ENCODE data around the gene CRBN.

The CRBN gene

DNA sequence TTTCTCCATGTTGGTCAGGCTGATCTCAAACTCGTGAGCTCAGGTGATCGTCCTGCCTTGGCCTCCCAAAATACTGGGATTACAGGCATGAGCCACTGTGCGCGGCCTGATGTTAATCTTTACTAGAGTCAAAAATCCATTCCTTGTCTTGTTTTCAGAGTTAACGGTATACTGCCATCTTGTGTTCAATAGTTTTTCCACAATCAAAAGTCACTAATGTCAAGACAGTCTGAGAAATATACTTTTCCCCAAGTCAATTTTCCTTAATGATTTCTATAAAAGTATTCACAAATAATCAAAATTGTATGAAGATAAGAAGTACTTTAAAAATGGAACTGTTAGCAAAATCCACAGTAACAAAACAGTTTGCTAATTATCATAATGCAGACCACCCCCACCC lies 8.5 kb downstream of the CRBN start:
- no peak for DNase-seq

DNA sequence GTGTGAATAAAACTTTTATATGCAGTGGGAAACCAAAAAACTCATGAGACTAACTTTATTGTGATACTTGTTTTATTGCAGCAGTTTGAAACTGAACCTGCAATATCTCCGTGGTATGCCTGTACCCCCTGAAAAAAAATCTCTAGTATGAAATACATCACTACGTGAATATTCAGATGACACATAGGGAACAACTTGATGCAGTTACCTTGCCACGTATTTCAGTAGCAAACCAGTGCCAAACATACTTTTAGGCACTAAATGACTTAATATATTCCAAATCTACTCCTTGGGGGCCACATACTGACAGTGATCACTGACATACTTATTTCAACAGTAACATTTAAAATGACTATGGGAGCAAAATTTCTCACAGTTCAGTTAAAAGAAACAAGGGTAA lies 13.8 kb downstream of the CRBN start:
- DNase-seq = no peak

DNA sequence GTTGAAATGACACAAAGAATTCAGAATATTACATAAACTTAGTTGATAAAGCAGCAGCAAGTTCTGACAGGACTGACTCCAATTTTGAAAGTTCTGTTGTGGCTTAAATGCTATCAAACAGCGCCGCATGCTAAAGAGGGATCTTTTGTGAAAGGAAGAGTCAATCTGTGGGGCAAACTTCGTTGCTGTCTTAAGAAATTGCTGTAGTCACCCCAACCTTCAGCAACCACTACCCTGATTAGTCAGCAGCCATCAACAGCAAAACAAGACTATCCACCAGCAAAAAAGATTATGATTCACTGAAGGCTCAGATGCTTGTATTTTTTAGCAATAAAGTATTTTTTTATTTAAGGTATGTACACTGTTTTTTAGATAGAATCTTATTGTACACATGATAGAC lies 14.2 kb downstream of the CRBN start:
- no peak for DNase-seq

DNA sequence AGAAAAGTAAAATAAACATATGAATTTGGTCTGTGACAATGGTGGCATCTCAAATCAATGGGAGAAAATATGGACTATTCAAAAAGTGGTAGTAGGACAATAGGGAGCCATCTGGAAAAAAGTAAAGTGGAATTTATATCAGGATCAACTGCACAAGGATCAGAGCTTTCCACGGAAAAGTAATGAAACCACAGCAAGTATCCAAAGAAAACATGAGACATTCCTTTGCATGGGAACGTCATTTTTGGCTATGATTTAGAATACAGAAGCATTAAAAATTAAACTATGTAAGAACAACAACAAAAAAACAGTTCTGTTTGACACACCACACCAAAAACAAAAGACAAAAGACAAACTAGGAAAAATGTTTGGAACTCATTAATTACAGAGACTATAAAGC lies 18.7 kb downstream of the CRBN start:
- no peak for DNase-seq

DNA sequence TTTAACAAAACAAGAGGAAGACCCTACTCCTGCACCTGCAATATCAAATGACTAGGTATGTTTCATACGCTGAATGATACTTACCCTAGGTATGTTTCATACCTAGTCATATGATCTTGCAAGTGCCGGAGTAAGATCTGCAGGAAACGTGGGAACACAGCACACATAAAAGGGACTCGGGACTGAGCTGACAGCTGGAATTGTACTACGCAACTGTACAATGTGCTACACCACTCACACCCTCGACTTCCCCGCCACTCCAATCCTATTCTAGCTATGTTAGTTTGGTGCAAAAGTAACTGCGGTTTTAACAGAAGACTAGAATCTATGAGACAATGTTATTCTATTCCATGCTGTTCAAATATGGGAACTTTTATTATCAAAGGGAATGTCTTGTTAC lies 22.0 kb downstream of the CRBN start:
- DNase-seq = no peak

DNA sequence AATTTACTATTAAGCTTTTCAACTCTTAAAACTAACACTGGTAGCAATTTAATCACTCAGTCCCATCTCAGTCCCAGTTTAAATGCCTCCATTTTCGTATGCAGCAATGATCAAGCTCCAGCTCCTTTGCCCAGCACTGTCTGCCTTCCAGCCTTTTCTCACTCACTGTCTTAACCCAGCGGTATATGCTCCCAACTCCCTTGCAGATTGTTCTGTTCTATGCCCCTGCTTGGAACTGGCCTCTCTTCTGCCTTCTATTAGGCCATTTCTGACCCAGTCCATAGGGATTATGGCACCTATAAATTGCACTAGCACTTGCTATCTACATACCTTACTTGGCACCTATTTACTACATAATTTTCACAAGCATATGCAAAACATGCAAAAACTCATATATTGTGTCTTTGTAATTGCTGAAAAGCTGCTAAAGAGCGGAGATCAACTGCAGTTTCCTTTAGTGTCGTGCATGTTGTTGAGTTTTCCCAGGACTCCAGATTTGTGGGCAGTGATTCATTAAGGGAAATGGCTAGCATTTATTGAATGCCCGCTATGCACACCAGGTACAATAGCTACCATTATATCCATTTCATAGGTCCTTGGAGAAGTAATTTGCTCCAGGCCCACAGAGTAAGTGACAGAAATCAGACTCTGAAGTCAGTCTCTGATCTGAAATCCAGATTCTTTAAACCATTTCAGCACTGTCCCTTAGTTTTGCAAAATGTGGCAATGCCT lies 24.4 kb downstream of the CRBN start:
- DNase-seq = no peak

DNA sequence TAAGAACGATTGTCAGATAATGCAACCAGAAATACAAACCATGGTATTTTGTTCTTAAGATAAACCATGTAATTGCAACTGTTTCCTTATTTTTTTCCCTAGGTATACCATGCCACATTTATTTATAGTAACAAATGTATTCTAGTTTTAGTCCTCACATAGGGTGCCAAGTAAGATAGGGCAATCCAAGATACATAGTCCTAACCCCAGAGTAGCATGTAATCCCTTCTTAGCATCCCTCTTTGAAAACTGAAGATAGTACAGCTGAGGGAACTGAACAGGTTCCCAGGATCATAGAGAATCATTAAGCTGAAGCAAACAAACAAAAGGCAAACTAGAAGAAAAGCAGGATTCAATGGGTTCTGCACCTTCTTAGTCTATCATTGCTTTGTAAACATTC lies 28.0 kb downstream of the CRBN start:
- DNase-seq = no peak

DNA sequence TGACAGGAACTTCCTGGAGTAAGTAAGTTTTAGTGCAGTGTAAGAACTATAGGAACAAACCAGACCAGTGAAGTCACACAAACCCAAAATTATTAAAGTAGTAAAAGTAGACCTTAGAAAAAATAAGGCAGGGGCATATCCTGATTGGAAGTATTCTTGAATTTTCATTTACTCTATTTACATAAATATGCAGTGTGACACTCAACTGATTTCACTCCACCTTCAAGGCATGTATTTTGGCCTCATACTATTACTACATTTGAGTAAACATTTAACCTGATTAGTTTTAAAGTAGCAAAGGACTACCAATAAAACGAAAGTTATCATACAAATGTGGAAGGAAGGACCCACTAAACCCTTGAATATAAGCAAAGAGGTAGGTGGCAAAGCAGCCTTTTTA lies 29.9 kb downstream of the CRBN start:
- no peak for DNase-seq

DNA sequence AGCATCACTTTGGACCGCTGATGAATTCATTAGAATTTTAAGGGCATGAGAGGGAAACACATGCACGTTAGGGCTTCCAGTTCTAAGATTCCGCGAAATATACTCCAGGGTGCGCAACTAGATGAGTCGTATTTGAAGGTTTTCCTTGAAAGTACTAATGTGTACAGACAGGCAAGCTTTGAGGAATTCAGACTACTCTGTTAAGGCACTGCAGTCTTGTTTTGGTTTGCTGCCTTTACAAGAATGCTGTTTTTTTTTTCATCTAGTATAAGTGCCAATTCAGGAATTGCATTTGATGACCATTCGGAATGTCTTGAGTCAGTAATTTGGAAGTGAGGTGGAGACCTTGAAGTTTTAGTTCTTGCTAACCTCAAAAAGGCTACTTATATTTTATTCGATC lies 33.7 kb downstream of the CRBN start:
- no peak for DNase-seq

DNA sequence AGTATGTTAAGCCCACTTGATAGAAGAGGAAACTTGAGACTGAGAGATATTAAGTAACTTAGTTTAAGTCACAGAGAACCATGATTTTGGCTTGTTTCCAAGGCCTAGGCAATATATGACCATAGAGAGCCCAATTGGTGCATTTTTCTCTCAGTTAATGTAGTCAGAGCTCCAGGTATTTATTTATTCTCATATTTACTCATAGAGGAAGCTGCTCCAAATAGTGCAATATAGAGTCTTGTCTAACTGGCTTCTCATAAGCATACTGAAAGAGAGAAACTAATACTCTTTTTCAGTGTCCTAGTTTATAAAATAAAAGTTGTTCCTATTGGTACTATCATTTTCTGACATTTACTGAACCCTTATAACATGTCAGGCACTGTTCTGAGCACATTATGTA lies 37.6 kb downstream of the CRBN start:
- DNase-seq = no peak

DNA sequence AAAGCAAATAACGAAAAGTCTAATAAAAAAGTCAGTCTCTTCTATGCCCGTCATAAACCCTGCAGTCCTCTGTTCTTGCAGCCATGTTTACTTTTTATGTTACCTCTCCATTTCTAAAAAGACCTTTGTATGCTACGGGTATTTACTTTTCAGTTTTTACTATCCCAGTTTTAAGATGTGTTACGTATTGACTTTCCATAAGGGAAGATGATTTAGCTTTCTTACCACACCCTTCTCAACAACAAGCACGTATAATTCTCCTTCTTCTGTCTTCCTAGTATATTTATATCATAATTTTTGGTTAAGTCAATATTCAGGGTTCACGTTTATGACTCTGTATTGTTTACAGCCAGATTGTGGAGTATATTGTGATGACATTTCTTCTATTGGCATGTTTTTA lies 42.0 kb downstream of the CRBN start:
- DNase-seq = no peak

DNA sequence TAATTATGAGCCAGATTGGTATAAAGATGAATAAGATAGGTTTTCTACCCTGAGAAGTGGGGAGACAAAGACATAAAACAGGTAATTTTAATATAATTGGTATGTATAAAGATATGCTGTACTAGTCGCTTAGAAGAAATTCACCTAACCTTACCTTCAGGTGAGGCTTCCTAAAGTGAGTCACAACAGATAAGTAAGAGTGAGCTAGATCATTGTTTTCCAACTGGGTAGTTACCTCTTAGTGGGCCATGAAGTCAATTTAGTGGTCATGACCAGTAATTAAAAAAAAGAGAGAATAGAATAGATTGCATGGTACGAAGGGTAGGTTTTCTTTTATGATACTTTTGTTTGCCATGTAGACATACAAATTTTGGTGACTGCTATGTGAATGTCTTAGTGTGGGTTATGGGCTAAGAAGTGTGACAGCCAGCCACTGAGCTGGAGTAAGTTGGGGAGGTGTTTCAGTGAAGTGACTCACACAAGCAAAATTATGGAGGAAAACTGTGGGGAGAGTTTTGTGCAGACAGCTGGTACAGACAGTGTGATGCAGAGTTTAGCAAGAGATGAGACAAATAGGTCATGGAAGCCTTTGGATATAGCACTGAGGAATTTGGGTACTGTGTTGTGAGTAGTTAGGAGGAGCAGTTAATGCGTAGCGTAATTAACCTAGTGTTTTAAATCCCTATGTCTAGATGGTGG lies 44.6 kb downstream of the CRBN start:
- no peak for DNase-seq

DNA sequence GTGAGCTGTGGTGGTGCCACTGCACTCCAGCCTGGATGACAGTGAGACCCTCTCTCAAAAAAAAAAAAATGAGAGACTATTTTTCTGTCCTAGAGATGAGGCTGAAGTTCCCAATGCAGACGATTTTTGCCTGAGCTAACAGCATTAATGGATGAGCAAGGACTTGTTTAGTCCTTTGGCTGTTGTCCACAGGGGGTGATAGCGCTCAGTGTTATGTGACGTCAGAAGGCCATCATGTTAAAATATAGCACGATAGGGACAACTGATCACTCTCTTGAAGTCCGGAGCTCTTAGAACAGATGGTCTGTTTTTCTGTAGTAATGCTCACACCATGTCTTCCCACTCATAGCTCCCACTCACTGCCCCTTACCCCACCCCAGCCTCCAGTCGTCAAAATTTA lies 46.0 kb downstream of the CRBN start:
- no peak for DNase-seq

DNA sequence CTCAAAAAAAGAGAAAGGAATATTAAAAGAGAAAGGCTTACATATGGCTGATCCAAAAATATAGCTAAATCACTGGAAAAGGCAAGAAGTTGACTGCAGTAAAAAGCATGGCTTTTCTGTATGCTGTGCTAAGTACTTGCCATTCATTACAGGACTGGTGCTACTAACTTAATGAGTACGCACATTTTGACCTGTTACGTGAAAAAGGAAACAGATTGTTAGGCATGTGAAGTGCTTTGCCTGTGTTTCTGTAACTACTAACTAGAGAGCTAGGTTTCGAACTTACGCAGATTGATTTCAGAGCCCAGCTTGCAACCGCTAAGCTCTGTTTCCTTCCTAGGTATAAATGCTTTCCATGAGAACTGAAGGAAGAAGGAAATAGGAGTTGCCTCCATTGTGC lies 49.9 kb downstream of the CRBN start:
- DNase-seq = no peak

DNA sequence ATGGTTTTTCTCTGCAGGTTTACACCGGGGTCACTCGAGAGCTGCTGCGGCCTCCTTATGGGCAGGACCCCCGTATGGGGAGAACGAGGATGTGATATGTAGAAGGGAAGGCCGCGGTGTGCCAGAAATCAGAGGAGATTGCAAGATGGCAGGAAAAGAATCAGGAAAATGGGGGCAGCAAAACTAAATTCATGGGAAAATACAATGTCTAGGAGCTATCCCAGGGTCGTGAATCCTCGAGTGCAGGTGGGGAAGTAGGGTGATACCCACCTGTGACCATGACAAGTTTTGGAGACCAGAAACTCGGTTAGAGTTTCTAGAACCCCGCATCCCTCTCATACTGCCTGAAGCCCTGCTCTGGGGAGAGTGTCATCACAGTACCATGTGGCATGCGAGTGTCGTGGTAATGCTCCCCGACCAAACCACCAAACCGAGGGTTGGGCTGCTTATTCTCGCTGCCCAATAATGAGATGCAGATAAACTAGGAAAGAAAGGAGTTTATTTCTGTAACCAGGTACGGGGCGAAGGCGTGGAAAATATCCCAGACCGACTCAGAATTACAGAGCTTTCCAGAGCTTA lies 52.0 kb downstream of the CRBN start:
- no peak for DNase-seq

DNA sequence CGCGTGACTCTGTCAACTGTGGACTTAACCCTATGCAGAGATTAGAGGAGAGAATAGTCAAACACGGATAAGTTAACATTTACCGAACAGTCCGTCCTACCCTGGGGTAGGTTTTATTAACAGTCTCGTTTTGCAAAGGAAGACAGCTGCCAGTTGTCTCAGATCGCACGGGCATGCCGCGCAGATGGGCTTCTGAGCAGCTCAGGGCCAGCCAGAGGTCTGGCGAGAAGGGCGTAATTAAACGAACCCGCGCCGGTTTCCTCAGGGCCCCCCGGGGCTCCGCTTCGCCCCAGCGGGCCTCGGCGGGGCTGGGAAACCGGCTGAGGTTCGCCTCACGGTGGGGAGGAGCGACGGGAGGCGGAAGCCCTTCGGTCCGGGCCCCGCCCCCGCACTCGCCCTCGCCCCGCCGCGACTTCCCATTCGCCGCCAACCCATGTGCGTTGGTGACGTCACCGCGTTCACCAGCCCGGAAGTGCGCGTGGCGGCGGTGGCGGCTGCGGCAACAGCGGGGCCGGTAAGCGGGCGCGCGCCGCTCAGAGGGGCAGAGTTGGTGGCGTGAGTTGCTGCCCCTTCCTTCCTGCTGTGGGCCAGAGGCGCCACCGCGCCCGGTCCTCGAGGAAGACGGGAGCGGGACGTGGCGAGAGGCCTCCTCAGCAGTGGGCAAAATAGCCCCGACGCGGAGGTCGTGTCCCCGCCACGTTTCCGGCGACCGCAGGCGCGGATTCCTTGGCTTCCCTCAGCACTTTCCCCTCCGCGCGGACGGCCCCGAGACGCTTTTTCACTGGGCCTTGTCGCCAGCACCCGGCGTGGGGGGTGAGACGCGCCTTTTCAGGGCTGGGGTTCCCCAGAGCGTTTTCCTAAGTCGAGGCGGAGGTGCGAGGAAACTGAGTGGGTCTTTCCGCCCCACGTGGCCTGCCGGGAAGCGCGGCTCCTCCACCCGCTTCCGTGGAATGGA lies 52.7 kb downstream of the CRBN start, which contains the start of gene TRNT1:
Gene TRNT1, plus strand, starts transcription at position 464 of the 955 bp plus-strand sequence. CDS start 2,101 bp downstream, outside the sequence.
- DNase-seq = peak; percentile 30

DNA sequence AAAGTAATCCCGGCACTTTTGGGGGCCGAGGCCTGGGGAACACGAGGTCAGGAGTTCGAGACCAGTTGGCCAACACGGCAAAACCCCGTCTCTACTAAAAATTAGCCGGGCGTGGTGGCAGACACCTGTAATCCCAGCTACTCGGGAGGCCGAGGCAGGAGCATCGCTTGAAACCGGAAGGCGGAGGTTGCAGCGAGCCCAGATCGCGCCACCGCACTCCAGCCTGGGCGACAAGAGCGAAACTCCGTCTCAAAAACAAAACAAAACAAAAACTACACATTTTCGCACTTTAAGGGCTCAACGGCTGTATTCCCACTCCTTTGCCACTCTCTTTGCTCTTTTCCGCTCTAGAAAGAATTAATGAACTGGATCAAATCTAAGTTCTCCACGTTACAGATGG lies 53.5 kb downstream of the CRBN start:
- DNase-seq = no peak

DNA sequence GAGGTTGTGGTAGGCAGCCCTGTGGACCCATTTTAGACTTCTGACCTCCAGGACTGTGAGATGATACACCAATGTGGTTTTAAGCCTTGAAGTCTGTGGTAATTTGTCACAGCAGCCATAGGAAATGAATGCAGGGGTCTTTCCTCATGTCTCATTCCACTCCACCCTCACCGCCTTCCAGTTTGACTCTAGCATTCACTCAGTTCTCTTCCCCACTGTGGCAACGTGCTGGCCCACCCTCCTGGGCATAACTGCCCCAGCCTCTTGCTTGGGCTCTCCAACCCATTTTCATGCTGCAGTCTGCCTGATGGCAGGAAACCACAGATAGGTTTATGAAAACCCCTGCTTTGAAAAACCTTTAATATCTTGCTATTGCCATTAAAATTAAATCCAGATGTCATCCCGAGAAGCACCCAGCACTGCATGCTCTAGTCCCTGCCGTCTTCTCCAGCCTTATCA lies 60.1 kb downstream of the CRBN start:
- DNase-seq = no peak

DNA sequence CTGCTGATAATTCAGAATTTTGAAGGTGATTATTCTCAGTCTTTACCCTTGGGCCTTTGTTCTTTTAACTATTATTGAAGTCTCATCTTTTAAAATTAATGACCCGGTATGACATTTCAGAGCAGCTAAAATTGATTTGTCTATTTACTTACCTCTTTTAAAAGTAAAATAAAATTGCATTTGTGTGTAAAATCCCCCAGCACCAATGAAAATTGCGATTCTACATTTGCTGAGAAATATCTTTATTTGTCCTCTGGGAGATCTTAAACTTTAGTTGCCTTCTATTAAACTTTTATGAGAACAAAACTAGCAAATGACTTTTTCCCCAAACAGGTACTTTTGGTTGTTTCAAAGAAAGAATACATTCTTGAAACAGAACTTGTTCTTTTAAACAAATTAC lies 61.8 kb downstream of the CRBN start:
- DNase-seq = no peak

DNA sequence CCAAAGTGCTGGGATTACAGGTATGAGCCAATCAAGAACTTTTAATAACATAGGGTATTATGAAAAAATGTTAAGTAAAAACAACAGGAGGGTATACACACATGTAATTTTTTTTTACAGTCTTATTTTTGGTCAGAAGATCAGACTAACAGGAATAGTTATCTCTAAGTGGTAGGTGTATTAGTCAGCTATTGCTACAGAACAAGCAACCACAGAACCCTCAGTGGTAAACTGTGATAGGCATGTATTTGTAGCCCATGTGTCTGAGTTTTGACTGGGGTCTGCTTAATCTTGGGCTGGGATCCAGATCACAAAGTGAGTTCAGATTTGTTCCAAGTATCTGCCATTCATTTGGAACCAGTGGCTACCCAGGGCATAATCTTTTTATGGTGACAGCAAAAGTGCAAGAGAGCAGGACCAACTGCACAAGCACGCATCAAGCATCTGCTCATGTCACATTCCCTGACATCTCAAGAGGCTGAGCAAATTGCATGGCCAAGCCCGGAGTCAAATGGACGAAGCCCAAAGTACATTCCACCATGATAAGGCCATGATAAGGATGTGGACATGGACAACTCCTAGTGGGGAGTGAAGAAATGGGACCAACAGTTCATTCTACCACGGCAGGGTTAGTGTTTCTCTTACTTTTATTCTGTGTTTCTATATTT lies 66.3 kb downstream of the CRBN start:
- DNase-seq = no peak

DNA sequence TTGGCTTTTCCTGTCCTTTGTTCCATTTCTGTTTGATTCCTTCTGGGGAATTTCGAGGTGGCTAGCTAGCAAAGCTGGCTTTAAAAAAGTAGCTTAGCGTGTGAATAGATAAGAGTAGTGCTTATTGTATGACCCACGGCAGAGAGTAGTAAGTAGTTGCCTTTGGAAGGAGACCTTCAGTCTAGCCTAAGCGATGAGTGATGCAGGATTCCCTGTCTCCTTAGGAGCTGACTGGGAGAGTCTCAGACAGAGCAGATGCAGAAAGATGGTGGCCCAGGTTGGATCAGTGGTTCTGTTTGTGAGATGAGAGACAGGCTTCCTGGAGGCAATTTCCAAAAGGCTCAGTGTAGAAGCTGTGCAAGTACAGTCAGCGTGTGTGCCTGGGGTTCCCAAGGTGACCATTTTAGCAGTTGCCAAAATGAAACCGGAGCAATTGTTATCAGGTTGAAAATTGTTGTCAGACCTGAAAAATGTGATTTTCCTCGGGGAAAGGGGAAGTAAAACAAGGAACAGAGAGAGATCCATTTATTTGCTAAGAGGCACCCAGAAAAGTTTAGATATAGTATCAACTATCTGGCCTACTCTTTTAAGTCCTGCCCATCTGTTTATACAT lies 68.6 kb downstream of the CRBN start:
- no peak for DNase-seq

DNA sequence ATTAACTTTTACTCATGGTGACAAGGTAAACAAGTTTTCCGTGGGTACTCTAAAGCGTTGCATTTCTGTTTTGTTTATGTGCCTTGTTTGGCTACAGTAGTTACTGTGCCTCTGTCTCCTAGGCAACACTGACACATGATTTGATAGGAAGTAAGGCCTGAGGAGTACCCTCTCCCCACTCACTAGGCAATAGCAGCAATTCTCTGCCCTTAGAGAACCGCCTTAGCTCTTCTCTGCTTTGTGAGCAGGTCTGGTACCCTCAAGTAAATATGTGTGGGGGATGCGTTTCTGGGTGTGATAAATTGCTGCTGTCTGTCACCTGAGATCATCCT lies 69.2 kb downstream of the CRBN start, which contains the start of gene IL5RA:
Gene IL5RA, minus strand, starts transcription at position 76 of the 332 bp plus-strand sequence. CDS start 5,390 bp downstream, outside the sequence.
- DNase-seq = no peak

All from NCI-H1694 treated with DMSO at 0.1 percent for 48 hours (cell line).